NCI-H526 treated with DMSO at 0.1 percent for 48 hours (cell line): ENCODE measurements around the gene BRD9.
"Not testable (repeated sequence)": the region's sequence is repeated elsewhere in the genome, so short reads cannot be mapped to it uniquely, and the experiment has no call there.

Experiments used
- DNase-seq: peaks from one replicate; lab custom pipeline; 2025; lab: John Stamatoyannopoulos, UW

BRD9 gene

GRCh38 chr5:843926-844325 lies 48.7 kb downstream of the BRD9 start:
- not testable (repeated sequence) for DNase-seq

GRCh38 chr5:843371-843770 lies 49.2 kb downstream of the BRD9 start:
- not testable (repeated sequence) for DNase-seq

- DNase-seq = not testable (repeated sequence)
These were observed 50.0 kb downstream of the BRD9 start for GRCh38 chr5:842402-843221.

GRCh38 chr5:841531-842401 lies 50.8 kb downstream of the BRD9 start:
- DNase-seq = not testable (repeated sequence)

GRCh38 chr5:840974-841435 lies 51.6 kb downstream of the BRD9 start:
- not testable (repeated sequence) for DNase-seq

- not testable (repeated sequence) for DNase-seq
These were observed 52.3 kb downstream of the BRD9 start for GRCh38 chr5:840118-840973.

- DNase-seq = not testable (repeated sequence)
These were observed 54.2 kb downstream of the BRD9 start for GRCh38 chr5:838431-838851.

- not testable (repeated sequence) for DNase-seq
These were observed 54.9 kb downstream of the BRD9 start for GRCh38 chr5:837621-838121.

GRCh38 chr5:835933-836612 lies 56.5 kb downstream of the BRD9 start:
- not testable (repeated sequence) for DNase-seq

- DNase-seq = not testable (repeated sequence)
These were observed 58.6 kb downstream of the BRD9 start for GRCh38 chr5:834013-834412.

GRCh38 chr5:828194-828593 lies 64.4 kb downstream of the BRD9 start:
- not testable (repeated sequence) for DNase-seq

GRCh38 chr5:825544-825943 lies 67.1 kb downstream of the BRD9 start:
- not testable (repeated sequence) for DNase-seq

GRCh38 chr5:821504-821903 lies 71.1 kb downstream of the BRD9 start:
- no peak for DNase-seq

GRCh38 chr5:820245-820644 lies 72.4 kb downstream of the BRD9 start:
- no peak for DNase-seq

- no peak for DNase-seq
These were observed 73.5 kb downstream of the BRD9 start for GRCh38 chr5:819078-819477.

- DNase-seq = no peak
These were observed 76.4 kb downstream of the BRD9 start for GRCh38 chr5:816176-816575.

- DNase-seq = no peak
These were observed 77.2 kb downstream of the BRD9 start for GRCh38 chr5:815449-815848.
